DOHH2 (cell line): Measurements from ENCODE around the gene ATP10D.

Experiments
- H3F3A ChIP-seq: fragments of 200-600 bp; sonication (generic), shearing (Covaris generic); 2 replicates; pipeline ENCODE4 v1.6.0; 2016; ENCODE audit warnings: antibody characterized with exemption, mild to moderate bottlenecking; ENCODE audit not compliant: control insufficient read depth, insufficient read depth
- H3K27ac ChIP-seq: fragments of 200-600 bp; sonication (generic); 2 replicates; pipeline ENCODE4 v1.5.1; 2014; ENCODE audit warnings: low read depth, mild to moderate bottlenecking, low read length, moderate library complexity
- H3K27me3 ChIP-seq: fragments of 200-600 bp; sonication (generic); 2 replicates; pipeline ENCODE4 v1.6.1; 2014; ENCODE audit warnings: mild to moderate bottlenecking, low read length, mixed read lengths; ENCODE audit not compliant: control insufficient read depth
- H3K36me3 ChIP-seq: fragments of 200-600 bp; sonication (generic); 2 replicates; pipeline ENCODE4 v1.6.1; 2014; ENCODE audit warnings: mild to moderate bottlenecking, low read length, moderate library complexity, mixed read lengths; ENCODE audit not compliant: control insufficient read depth
- H3K4me1 ChIP-seq: fragments of 200-600 bp; sonication (generic); 2 replicates; pipeline ENCODE4 v1.6.1; 2014; ENCODE audit warnings: mild to moderate bottlenecking, low read length, mixed read lengths; ENCODE audit not compliant: control insufficient read depth
- H3K4me2 ChIP-seq: fragments of 200-600 bp; sonication (generic); 2 replicates; pipeline ENCODE4 v1.6.0; 2014; ENCODE audit warnings: mild to moderate bottlenecking, low read length, moderate library complexity
- H3K4me3 ChIP-seq: fragments of 200-600 bp; sonication (generic); 2 replicates; pipeline ENCODE4 v1.5.1; 2014; ENCODE audit warnings: mild to moderate bottlenecking, low read length, mixed read lengths
- H3K79me2 ChIP-seq: fragments of 200-600 bp; sonication (generic); 2 replicates; pipeline ENCODE4 v1.6.1; 2014; ENCODE audit warnings: mild to moderate bottlenecking, low read length, mixed read lengths; ENCODE audit not compliant: control insufficient read depth
- H3K9me2 ChIP-seq: fragments of 200-600 bp; sonication (generic); replicated peaks from 2 replicates; pipeline ENCODE4 v1.6.1; 2014; ENCODE audit warnings: mild to moderate bottlenecking, low read length, mixed read lengths; ENCODE audit not compliant: control insufficient read depth
- H3K9me3 ChIP-seq: fragments of 200-600 bp; sonication (generic); 2 replicates; pipeline ENCODE4 v1.6.1; 2014; ENCODE audit warnings: antibody characterized with exemption, low read length, mixed read lengths; ENCODE audit not compliant: control insufficient read depth, insufficient read depth
- H4K20me1 ChIP-seq: fragments of 200-600 bp; sonication (generic); 2 replicates; pipeline ENCODE4 v1.6.0; 2014; ENCODE audit warnings: low read depth, mild to moderate bottlenecking, antibody characterized with exemption, low read length, moderate library complexity; ENCODE audit not compliant: control insufficient read depth, insufficient read depth
- EZH2phosphoT487 ChIP-seq: fragments of 200-600 bp; sonication (generic); IDR thresholded peaks from 2 replicates; pipeline ENCODE4 v1.6.1; 2017; ENCODE audit warnings: borderline replicate concordance, mild to moderate bottlenecking, antibody characterized with exemption, low read length, moderate library complexity, mixed read lengths
- TF ChIP-seq, protein P1 (sequence below): fragments of 200-600 bp; sonication (generic); IDR thresholded peaks from one replicate; pipeline ENCODE4 v1.5.1; 2014; ENCODE audit warnings: antibody characterized with exemption, mild to moderate bottlenecking, low read depth, low read length; ENCODE audit not compliant: poor library complexity, severe bottlenecking

ATP10D gene

DNA sequence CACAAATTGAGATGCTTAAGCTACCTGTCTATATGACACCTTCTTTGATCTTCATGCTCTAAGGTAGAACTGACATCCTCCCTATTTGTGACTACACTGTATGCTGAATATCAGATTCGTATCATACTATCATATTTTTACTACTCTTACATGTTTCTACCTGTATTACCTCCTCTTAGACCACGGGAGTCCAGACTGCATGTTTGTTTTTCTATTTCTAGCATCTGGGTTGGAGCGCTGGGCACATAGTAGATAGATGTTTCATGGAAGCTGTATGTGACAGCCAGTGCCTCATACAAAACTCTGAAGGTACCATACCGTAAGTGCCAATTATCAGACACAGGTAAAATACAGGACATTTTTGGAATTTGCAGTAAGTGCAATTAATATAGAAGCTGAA is 47.6 kb downstream of the ATP10D start:
- Histone ChIP-seq H3K9me3 (peaks cover 7% of the 10 kb centered on the region; the same call in 1 of the 2 replicates), H3K27ac (no peak overlapping the region), H3K4me2 (no peak overlapping the region), H3K79me2 (peaks cover 20% of the 10 kb centered on the region), H3K27me3 (no peaks in the 10 kb centered on the region), H3K4me3 (no peak overlapping the region), H3K4me1 (peaks cover 15% of the 10 kb centered on the region), H3K9me2 (no peaks in the 10 kb centered on the region), H3K36me3 (peaks cover 94% of the 10 kb centered on the region), H3F3A (no peaks in the 10 kb centered on the region), H4K20me1 (no peaks in the 10 kb centered on the region)
- TF ChIP-seq, protein P1, sequence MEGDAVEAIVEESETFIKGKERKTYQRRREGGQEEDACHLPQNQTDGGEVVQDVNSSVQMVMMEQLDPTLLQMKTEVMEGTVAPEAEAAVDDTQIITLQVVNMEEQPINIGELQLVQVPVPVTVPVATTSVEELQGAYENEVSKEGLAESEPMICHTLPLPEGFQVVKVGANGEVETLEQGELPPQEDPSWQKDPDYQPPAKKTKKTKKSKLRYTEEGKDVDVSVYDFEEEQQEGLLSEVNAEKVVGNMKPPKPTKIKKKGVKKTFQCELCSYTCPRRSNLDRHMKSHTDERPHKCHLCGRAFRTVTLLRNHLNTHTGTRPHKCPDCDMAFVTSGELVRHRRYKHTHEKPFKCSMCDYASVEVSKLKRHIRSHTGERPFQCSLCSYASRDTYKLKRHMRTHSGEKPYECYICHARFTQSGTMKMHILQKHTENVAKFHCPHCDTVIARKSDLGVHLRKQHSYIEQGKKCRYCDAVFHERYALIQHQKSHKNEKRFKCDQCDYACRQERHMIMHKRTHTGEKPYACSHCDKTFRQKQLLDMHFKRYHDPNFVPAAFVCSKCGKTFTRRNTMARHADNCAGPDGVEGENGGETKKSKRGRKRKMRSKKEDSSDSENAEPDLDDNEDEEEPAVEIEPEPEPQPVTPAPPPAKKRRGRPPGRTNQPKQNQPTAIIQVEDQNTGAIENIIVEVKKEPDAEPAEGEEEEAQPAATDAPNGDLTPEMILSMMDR, result no peak
- TF ChIP-seq EZH2phosphoT487, result no peak

DNA sequence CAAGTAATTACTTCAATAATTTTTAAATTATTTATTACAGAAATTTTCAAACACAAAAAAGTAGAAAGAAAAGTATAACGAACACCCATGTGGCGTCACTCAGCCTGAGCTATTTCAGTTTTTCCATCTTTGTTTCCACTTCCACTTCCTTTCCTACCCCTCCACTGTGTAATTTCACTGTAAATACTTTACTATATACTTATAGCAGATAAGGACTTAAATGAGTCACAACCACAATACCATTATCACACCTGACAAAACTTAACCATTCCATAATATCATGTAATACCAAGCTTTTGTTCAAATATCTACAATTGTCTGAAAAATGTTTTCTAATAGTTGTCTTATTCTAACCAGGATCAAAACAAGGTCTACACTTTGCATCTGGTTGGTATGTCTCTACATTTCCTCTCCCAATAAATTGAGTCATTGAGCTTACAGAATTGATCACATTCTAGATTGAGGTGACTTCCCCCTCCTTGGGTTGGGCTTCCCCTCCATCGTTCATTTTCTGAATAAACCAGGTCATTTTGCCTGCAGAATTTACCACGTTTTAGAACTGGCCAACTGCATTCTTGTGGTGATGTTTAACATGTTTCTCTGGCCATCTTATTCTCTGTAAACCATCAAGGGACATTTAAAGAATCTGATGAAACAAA is 48.7 kb downstream of the ATP10D start:
- Histone ChIP-seq H3K9me3 (0 out of 2 replicates have a peak, but pooled peaks cover 3% of the 10 kb centered on the region), H3K27ac (no peak overlapping the region), H3K4me1 (peaks cover 15% of the 10 kb centered on the region), H3K79me2 (peaks cover 15% of the 10 kb centered on the region), H3F3A (no peaks in the 10 kb centered on the region), H3K4me2 (no peak overlapping the region), H3K4me3 (no peak overlapping the region), H3K36me3 (peaks cover 94% of the 10 kb centered on the region), H3K27me3 (no peaks in the 10 kb centered on the region), H3K9me2 (no peaks in the 10 kb centered on the region), H4K20me1 (no peaks in the 10 kb centered on the region)
- TF ChIP-seq, protein P1, result no peak
- TF ChIP-seq EZH2phosphoT487, result no peak

DNA sequence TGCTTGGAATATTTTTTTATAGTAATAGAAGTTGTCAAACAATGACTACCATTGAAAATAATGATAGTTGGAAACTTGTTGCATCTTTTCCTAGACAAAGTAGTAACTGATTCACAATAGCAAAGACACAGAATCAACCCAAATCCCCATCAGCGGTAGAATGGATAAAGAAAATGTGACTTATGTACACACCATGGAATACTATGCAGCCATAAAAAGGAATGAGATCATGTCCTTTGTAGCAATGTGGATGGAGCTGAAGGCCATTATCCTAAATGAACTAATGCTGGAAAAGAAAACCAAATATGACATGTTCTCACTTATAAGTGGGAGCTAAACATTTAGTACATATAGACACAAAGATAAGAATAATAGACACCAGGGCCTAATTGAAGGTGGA is 49.7 kb downstream of the ATP10D start:
- Histone ChIP-seq H3K27ac (no peak overlapping the region), H3K4me2 (no peak overlapping the region), H3K79me2 (peaks cover 9% of the 10 kb centered on the region), H3K9me2 (no peaks in the 10 kb centered on the region), H3K36me3 (peaks cover 92% of the 10 kb centered on the region), H3K4me1 (peaks cover 15% of the 10 kb centered on the region), H4K20me1 (no peaks in the 10 kb centered on the region), H3K27me3 (no peaks in the 10 kb centered on the region), H3K9me3 (no peaks in the 10 kb centered on the region), H3F3A (no peaks in the 10 kb centered on the region), H3K4me3 (no peak overlapping the region)
- TF ChIP-seq, protein P1, result no peak
- TF ChIP-seq EZH2phosphoT487, result no peak
